ENCODE measurements around the gene ABLIM2. TPM values are rescaled to one million over a fixed set of nuclear protein-coding genes. Genes with fewer than 3 reads are reported as not detected.
A peak's percentile ranks its signal among the peaks of the same experiment; 100 is the strongest.

ABLIM2 gene
- total and polyA plus RNA-seq, 2 of the 13 experiments (the other 11 are each of a cell fraction or from before 2014, with no cell fraction given): 0.20 to 0.37 TPM

DNA sequence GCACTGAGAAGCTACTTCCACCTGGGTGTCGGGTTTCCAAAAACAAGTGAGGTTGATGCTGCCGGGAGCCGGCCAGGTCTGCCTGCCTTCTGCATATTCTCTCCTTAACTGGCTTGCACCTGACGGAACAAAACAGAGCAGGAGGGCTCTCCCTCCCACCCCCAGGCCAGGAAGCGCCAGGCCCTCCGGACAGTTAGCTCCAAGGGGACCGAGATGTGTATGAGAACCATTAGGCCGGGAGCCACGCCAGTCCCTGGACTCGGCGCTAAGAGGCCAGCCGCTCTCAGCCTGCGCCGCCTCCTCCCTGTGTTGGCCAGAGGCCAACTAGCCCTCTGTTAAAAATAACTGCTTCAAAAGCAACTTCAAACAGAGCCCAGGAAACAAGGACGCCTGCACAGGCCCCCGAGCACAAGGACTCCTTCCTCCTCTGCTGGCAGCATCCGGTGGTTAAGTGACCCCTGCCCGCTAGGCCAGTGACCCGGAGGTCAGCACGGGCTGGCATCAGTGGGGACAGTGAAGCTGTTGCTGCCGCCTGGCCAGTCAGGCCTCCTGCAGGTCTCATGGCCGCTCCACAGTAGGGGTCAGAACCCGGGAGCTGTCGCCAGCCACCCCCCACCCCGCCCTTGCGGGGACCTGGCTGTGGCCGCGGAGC, 107.9 kb downstream of the ABLIM2 start (continued):
- TF ChIP-seq, protein P1, sequence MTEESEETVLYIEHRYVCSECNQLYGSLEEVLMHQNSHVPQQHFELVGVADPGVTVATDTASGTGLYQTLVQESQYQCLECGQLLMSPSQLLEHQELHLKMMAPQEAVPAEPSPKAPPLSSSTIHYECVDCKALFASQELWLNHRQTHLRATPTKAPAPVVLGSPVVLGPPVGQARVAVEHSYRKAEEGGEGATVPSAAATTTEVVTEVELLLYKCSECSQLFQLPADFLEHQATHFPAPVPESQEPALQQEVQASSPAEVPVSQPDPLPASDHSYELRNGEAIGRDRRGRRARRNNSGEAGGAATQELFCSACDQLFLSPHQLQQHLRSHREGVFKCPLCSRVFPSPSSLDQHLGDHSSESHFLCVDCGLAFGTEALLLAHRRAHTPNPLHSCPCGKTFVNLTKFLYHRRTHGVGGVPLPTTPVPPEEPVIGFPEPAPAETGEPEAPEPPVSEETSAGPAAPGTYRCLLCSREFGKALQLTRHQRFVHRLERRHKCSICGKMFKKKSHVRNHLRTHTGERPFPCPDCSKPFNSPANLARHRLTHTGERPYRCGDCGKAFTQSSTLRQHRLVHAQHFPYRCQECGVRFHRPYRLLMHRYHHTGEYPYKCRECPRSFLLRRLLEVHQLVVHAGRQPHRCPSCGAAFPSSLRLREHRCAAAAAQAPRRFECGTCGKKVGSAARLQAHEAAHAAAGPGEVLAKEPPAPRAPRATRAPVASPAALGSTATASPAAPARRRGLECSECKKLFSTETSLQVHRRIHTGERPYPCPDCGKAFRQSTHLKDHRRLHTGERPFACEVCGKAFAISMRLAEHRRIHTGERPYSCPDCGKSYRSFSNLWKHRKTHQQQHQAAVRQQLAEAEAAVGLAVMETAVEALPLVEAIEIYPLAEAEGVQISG (CRISPR knock-in tag; IDR thresholded peaks at IDR 0.05): no peak; the same call in 1 of the 2 replicates
- TF ChIP-seq ZFY (CRISPR knock-in tag; IDR thresholded peaks at IDR 0.05) (peak; percentile 64), ZNF234 (CRISPR knock-in tag; conservative IDR thresholded peaks at IDR 0.05) (no peak), NCOA2 (CRISPR knock-in tag; IDR thresholded peaks at IDR 0.05) (peak; percentile 90), IRF9 (CRISPR knock-in tag; IDR thresholded peaks at IDR 0.05; ENCODE audit: borderline replicate concordance) (0 out of 2 replicates have a peak, but pooled peaks have one; percentile 13), GRHL1 (CRISPR knock-in tag; conservative IDR thresholded peaks at IDR 0.05) (no peak), SP140L (CRISPR knock-in tag; IDR thresholded peaks at IDR 0.05; ENCODE audit: borderline replicate concordance) (no peak), TP53 (CRISPR knock-in tag; conservative IDR thresholded peaks at IDR 0.05) (no peak; the same call in 1 of the 2 replicates), NCOA5 (CRISPR knock-in tag; IDR thresholded peaks at IDR 0.05) (no peak), ESRRA (CRISPR knock-in tag; IDR thresholded peaks at IDR 0.05; ENCODE audit: low read depth) (peak; percentile 83; the same call in 1 of the 2 replicates), ZNF530 (CRISPR knock-in tag; IDR thresholded peaks at IDR 0.05; ENCODE audit: low read depth) (no peak), POLR2AphosphoS2 (IDR thresholded peaks at IDR 0.05; ENCODE audit: low read depth, low read length) (no peak), KLF16 (CRISPR knock-in tag; IDR thresholded peaks at IDR 0.05) (peak in 1 of 2 experiments; percentile 66; a peak in 1 of 4 replicates), ZFP36L2 (CRISPR knock-in tag; IDR thresholded peaks at IDR 0.05) (no peak), ATAD3A (CRISPR knock-in tag; IDR thresholded peaks at IDR 0.05) (no peak), ARID2 (CRISPR knock-in tag; IDR thresholded peaks at IDR 0.05; ENCODE audit: borderline replicate concordance) (no peak), YEATS4 (CRISPR knock-in tag; IDR thresholded peaks at IDR 0.05; ENCODE audit: borderline replicate concordance) (peak; percentile 53; the same call in 1 of the 2 replicates), MAFG (CRISPR knock-in tag; IDR thresholded peaks at IDR 0.05) (no peak), AGO1 (IDR thresholded peaks at IDR 0.05; ENCODE audit: low read depth, low read length, poor library complexity, severe bottlenecking) (no peak)
- TF ChIP-seq, protein P2, sequence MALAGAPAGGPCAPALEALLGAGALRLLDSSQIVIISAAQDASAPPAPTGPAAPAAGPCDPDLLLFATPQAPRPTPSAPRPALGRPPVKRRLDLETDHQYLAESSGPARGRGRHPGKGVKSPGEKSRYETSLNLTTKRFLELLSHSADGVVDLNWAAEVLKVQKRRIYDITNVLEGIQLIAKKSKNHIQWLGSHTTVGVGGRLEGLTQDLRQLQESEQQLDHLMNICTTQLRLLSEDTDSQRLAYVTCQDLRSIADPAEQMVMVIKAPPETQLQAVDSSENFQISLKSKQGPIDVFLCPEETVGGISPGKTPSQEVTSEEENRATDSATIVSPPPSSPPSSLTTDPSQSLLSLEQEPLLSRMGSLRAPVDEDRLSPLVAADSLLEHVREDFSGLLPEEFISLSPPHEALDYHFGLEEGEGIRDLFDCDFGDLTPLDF (CRISPR knock-in tag; IDR thresholded peaks at IDR 0.05): no peak
- TF ChIP-seq, protein P3, sequence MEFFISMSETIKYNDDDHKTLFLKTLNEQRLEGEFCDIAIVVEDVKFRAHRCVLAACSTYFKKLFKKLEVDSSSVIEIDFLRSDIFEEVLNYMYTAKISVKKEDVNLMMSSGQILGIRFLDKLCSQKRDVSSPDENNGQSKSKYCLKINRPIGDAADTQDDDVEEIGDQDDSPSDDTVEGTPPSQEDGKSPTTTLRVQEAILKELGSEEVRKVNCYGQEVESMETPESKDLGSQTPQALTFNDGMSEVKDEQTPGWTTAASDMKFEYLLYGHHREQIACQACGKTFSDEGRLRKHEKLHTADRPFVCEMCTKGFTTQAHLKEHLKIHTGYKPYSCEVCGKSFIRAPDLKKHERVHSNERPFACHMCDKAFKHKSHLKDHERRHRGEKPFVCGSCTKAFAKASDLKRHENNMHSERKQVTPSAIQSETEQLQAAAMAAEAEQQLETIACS (CRISPR knock-in tag; IDR thresholded peaks at IDR 0.05): no peak

Data from HepG2 (cell line).